Mucosa of descending colon (tissue), 3 donors: ENCODE data around the gene ASTN2. TPM values are rescaled to one million over a fixed set of nuclear protein-coding genes. Genes with fewer than 3 reads are reported as not detected.

Source experiments
- ATAC-seq: fragments of 200-7000 bp; cut with Tn5 transposase; one replicate; pipeline ENCODE4 v1.9.1; 2020; ENCODE audit warnings: mild to moderate bottlenecking, moderate library complexity
- DNase-seq, 3 donors: peaks; one replicate each; pipeline ENCODE4 v3.0.0-alpha.2; 2020
- H3K36me3 ChIP-seq: fragments of 200-600 bp; one replicate; pipeline ENCODE4 v1.8.0; 2021; ENCODE audit warnings: low read depth, mild to moderate bottlenecking
- H3K4me1 ChIP-seq: fragments of 200-600 bp; one replicate; pipeline ENCODE4 v1.8.0; 2021; ENCODE audit warnings: low read depth, mild to moderate bottlenecking
- H3K4me3 ChIP-seq: fragments of 200-600 bp; one replicate; pipeline ENCODE4 v1.8.0; 2021; ENCODE audit warnings: mild to moderate bottlenecking
- H3K9me3 ChIP-seq: fragments of 200-600 bp; one replicate; pipeline ENCODE4 v1.8.0; 2021; ENCODE audit warnings: mild to moderate bottlenecking
- CTCF ChIP-seq: fragments of 200-600 bp; IDR thresholded peaks from one replicate; pipeline ENCODE4 v1.8.0; 2022; ENCODE audit warnings: antibody characterized with exemption, mild to moderate bottlenecking
- intact Hi-C, 2 donors: fragments of 100-400 bp; cut with DNase I in 1 of 2; cut with micrococcal nuclease in 1 of 2; formaldehyde crosslinking; loops; one replicate each; pipeline versions ENCODE4 v1.11.0 to v1.11.1; 2022; cut with DNase I, micrococcal nuclease
- total RNA-seq, 3 donors: library from RNA; stranded (reverse); fragmentation: NEBNext Ultra II Directional in 2 of 3; extraction: Animal tissue kit (Norgen Biotek cat#: 25700) in 2 of 3; gene quantifications; one replicate each; pipeline versions ENCODE4 v1.2.1 to v1.2.4, GENCODE V29; 2021 to 2023
- donor health status: DM: no; HTN: no; CAD: no; lungs with moderate emphysema.
- donor health status: DM: no; HTN: no; CAD: no.
- donor health status: DM: no; HTN: yes; CAD: no.

ASTN2 gene
- total RNA-seq, 3 donors from 2014 or later = 3.5 to 6.1 (median 5.4) TPM

- Histone ChIP-seq H3K4me1 (no peaks in the 10 kb centered on the region), H3K9me3 (no peaks in the 10 kb centered on the region), H3K36me3 (no peaks in the 10 kb centered on the region), H3K4me3 (no peak overlapping the region)
- ATAC-seq = no peak
- TF ChIP-seq CTCF = no peak
- DNase-seq = no peak
- intact Hi-C loops = no loop called here
Measured at GRCh38 chr9:117363006-117363405, 51.9 kb downstream of the ASTN2 start.

- H3K4me1 ChIP-seq = no peaks in the 10 kb centered on the region
- DNase-seq (no peak), ATAC-seq (no peak)
- H3K4me3 ChIP-seq = no peak overlapping the region
- no peaks in the 10 kb centered on the region for H3K9me3 ChIP-seq
- no peak for TF ChIP-seq CTCF
- no peaks in the 10 kb centered on the region for H3K36me3 ChIP-seq
- intact Hi-C loops = no loop called here
Measured at GRCh38 chr9:117359910-117360309, 54.9 kb downstream of the ASTN2 start.

- no peaks in the 10 kb centered on the region for H3K36me3 ChIP-seq
- DNase-seq (no peak), ATAC-seq (no peak)
- no peaks in the 10 kb centered on the region for H3K4me1 ChIP-seq
- no peak for TF ChIP-seq CTCF
- intact Hi-C loops = no loop called here
- no peak overlapping the region for H3K4me3 ChIP-seq
- no peaks in the 10 kb centered on the region for H3K9me3 ChIP-seq
Measured at GRCh38 chr9:117355542-117355941, 59.3 kb downstream of the ASTN2 start.

- Histone ChIP-seq H3K9me3 (no peaks in the 10 kb centered on the region), H3K4me3 (no peak overlapping the region), H3K36me3 (no peaks in the 10 kb centered on the region), H3K4me1 (no peaks in the 10 kb centered on the region)
- intact Hi-C loops = no loop called here
- ATAC-seq (no peak), DNase-seq (no peak)
- TF ChIP-seq CTCF = no peak
Measured at GRCh38 chr9:117354997-117355396, 59.9 kb downstream of the ASTN2 start.

- no peaks in the 10 kb centered on the region for H3K9me3 ChIP-seq
- DNase-seq (no peak), ATAC-seq (no peak)
- H3K4me3 ChIP-seq = no peak overlapping the region
- H3K36me3 ChIP-seq = no peaks in the 10 kb centered on the region
- intact Hi-C loops = no loop called here
- no peaks in the 10 kb centered on the region for H3K4me1 ChIP-seq
- TF ChIP-seq CTCF = no peak
Measured at GRCh38 chr9:117354244-117354847, 60.5 kb downstream of the ASTN2 start.
